HepG2 (cell line): ENCODE data around the gene ZNF513. TPM values are rescaled to one million over a fixed set of nuclear protein-coding genes. Genes with fewer than 3 reads are reported as not detected.
A peak's percentile ranks its signal among the peaks of the same experiment; 100 is the strongest.

Source experiments
- ARID3A ChIP-seq: IDR thresholded peaks from 2 replicates; pipeline ENCODE4 v1.6.1; 2012; ENCODE audit warnings: low read depth, low read length, improper control_type of control experiment
- HOXA9 ChIP-seq: sonication (generic); formaldehyde crosslinking; IDR thresholded peaks from 2 replicates; pipeline ENCODE4 v1.8.1; 2022; ENCODE audit warnings: missing genetic modification reagents, mild to moderate bottlenecking, moderate library complexity, borderline replicate concordance
- MTF1 ChIP-seq: sonication (generic); formaldehyde crosslinking; IDR thresholded peaks from 2 replicates; pipeline ENCODE4 v1.5.0; 2020; ENCODE audit warnings: missing genetic modification reagents
- NFIB ChIP-seq: sonication (generic); formaldehyde crosslinking; IDR thresholded peaks from 2 replicates; pipeline ENCODE4 v1.9.0; 2021; ENCODE audit warnings: missing genetic modification reagents, mild to moderate bottlenecking, borderline replicate concordance
- PTBP1 ChIP-seq: fragments of 200-400 bp; formaldehyde crosslinking; IDR thresholded peaks from 2 replicates; pipeline ENCODE4 v1.6.1; 2018; ENCODE audit warnings: low read length, low read depth; ENCODE audit not compliant: poor library complexity, severe bottlenecking
- RNF219 ChIP-seq: sonication (generic); formaldehyde crosslinking; IDR thresholded peaks from 2 replicates; pipeline ENCODE4 v1.5.0; 2020; ENCODE audit warnings: mild to moderate bottlenecking, missing genetic modification reagents
- XBP1 ChIP-seq: sonication (generic); formaldehyde crosslinking; IDR thresholded peaks from 2 replicates; pipeline ENCODE4 v1.5.0; 2020; ENCODE audit warnings: missing genetic modification reagents
- ZBTB42 ChIP-seq: sonication (generic); formaldehyde crosslinking; IDR thresholded peaks from 2 replicates; pipeline ENCODE4 v1.5.0; 2020; ENCODE audit warnings: mild to moderate bottlenecking, missing genetic modification reagents
- ZFAT ChIP-seq: sonication (generic); formaldehyde crosslinking; conservative IDR thresholded peaks from 2 replicates; pipeline ENCODE4 v1.8.1; 2023; ENCODE audit warnings: missing genetic modification reagents, inconsistent platforms
- ZNF18 ChIP-seq: sonication (generic); formaldehyde crosslinking; IDR thresholded peaks from 2 replicates; pipeline ENCODE4 v1.8.0; 2022; ENCODE audit warnings: mild to moderate bottlenecking, missing genetic modification reagents; ENCODE audit not compliant: insufficient replicate concordance
- ZNF3 ChIP-seq: IDR thresholded peaks from 2 replicates; pipeline ENCODE4 v1.7.0; 2017; ENCODE audit warnings: inconsistent platforms
- ZNF556 ChIP-seq: sonication (generic); formaldehyde crosslinking; IDR thresholded peaks from 2 replicates; pipeline ENCODE4 v1.4.0; 2020; ENCODE audit warnings: mild to moderate bottlenecking, missing genetic modification reagents, borderline replicate concordance
- ZNF605 ChIP-seq: sonication (generic); formaldehyde crosslinking; IDR thresholded peaks from 2 replicates; pipeline ENCODE4 v1.8.0; 2022; ENCODE audit warnings: mild to moderate bottlenecking, missing genetic modification reagents
- ZSCAN12 ChIP-seq: sonication (generic); formaldehyde crosslinking; IDR thresholded peaks from 2 replicates; pipeline ENCODE4 v1.9.0; 2021; ENCODE audit warnings: mild to moderate bottlenecking, missing genetic modification reagents
- polyA plus RNA-seq, 8 experiments: library from polyadenylated mRNA; depleted of rRNA in 3 of 8; stranded (reverse) in 7 of 8; unstranded in 1 of 8; fragments of >200 nt; fragmentation: Illumina TruSeq in 4 of 8; extraction: Trizol in 4 of 8; gene quantifications; 2 replicates each; pipeline versions ENCODE4 v1.2.1 to v1.2.3, GENCODE V29; 2011 to 2016; ENCODE audit warnings: low read depth in 4 of 8, missing spikeins in 1 of 8, mixed read lengths in 1 of 8; ENCODE audit not compliant: insufficient read depth in 1 of 8
- total RNA-seq, 5 experiments: library from RNA; depleted of rRNA; stranded (reverse); fragments of >200 nt; fragmentation: Illumina TruSeq; extraction: Trizol; gene quantifications; 2 replicates each; pipeline ENCODE4 v1.2.3, GENCODE V29; 2016; ENCODE audit warnings: low read depth in 1 of 5

Gene ZNF513
- total and polyA plus RNA-seq, 2 of the 13 experiments (the other 11 are each of a cell fraction or from before 2014, with no cell fraction given) = 4.9 to 6.3 TPM

- peak; percentile 56 for TF ChIP-seq MTF1 (CRISPR knock-in tag)
- TF ChIP-seq ZFAT = 0 out of 2 replicates have a peak, but pooled peaks have one; percentile 4
- peak; percentile 86 for TF ChIP-seq ZNF18 (CRISPR knock-in tag)
- TF ChIP-seq ARID3A = no peak
- TF ChIP-seq ZNF556 = no peak
- peak; percentile 80 for TF ChIP-seq PTBP1
- TF ChIP-seq ZNF3 (CRISPR knock-in tag) = no peak
- TF ChIP-seq ZSCAN12 (CRISPR knock-in tag) = peak; percentile 59; the same call in 1 of the 2 replicates
- TF ChIP-seq RNF219 (CRISPR knock-in tag) = no peak
- peak; percentile 56; the same call in 1 of the 2 replicates for TF ChIP-seq XBP1 (CRISPR knock-in tag)
- 0 out of 2 replicates have a peak, but pooled peaks have one; percentile 47 for TF ChIP-seq ZBTB42
- peak; percentile 47 for TF ChIP-seq ZNF605 (CRISPR knock-in tag)
- TF ChIP-seq HOXA9 (CRISPR knock-in tag) = 0 out of 2 replicates have a peak, but pooled peaks have one; percentile 48
- TF ChIP-seq NFIB = no peak
Measured at GRCh38 chr2:27369471-27370025, 11.0 kb downstream of the ZNF513 start (continued).
